ENCODE data around the gene MIA. TPM values are rescaled to one million over a fixed set of nuclear protein-coding genes. Genes with fewer than 3 reads are reported as not detected.

The MIA gene
- total and polyA plus RNA-seq, 9 of the 15 experiments (the other 6 are each of a cell fraction or from before 2014, with no cell fraction given): 0.21 TPM; not detected in 8

- TF ChIP-seq DIDO1 (tag; IDR thresholded peaks at IDR 0.05; ENCODE audit: low read depth) (0 out of 2 replicates have a peak, but pooled peaks have one; percentile 16), ELF4 (CRISPR knock-in tag; IDR thresholded peaks at IDR 0.05) (no peak), ETV6 (IDR thresholded peaks at IDR 0.05; ENCODE audit: borderline replicate concordance in 1 of 2, low read depth in 2 of 2, low read length in 1 of 2) (no peak), ETV6 (CRISPR knock-in tag; IDR thresholded peaks at IDR 0.05; ENCODE audit: borderline replicate concordance) (no peak), FOS (IDR thresholded peaks at IDR 0.05; ENCODE audit: extremely low read depth, insufficient read length) (no peak), POLR2B (IDR thresholded peaks at IDR 0.05; ENCODE audit: low read depth, partially characterized antibody) (no peak), RFX5 (IDR thresholded peaks at IDR 0.05; ENCODE audit: low read depth, low read length) (no peak), MYBL2 (IDR thresholded peaks at IDR 0.05; ENCODE audit: low read depth) (no peak), MYBL2 (CRISPR knock-in tag; IDR thresholded peaks at IDR 0.05; ENCODE audit: borderline replicate concordance) (no peak), SUPT5H (IDR thresholded peaks at IDR 0.05) (no peak), POLR2A (conservative IDR thresholded peaks at IDR 0.05) (peak; percentile 63; the same call in 1 of the 2 replicates), ZBTB8A (IDR thresholded peaks at IDR 0.05; ENCODE audit: partially characterized antibody) (no peak), ARNT (IDR thresholded peaks at IDR 0.05) (peak in 1 of 2 experiments; percentile 40; a peak in 1 of 4 replicates), SIN3A (IDR thresholded peaks at IDR 0.05; ENCODE audit: borderline replicate concordance in 2 of 2, control insufficient read depth in 1 of 2, low read depth in 2 of 2, low read length in 2 of 2) (peak in 1 of 2 experiments; percentile 24; a peak in 1 of 4 replicates), SMAD1 (IDR thresholded peaks at IDR 0.05; ENCODE audit: low read depth, low read length, partially characterized antibody) (peak; percentile 18), ATF1 (CRISPR knock-in tag; IDR thresholded peaks at IDR 0.05) (no peak), ATF1 (tag; IDR thresholded peaks at IDR 0.05) (peak; percentile 96), ZNF639 (CRISPR knock-in tag; conservative IDR thresholded peaks at IDR 0.05 in 1 of 2, IDR thresholded peaks at IDR 0.05 in 1 of 2) (no peak), BHLHE40 (IDR thresholded peaks at IDR 0.05; ENCODE audit: low read length) (peak; percentile 8; the same call in 1 of the 2 replicates)
- TF ChIP-seq, protein P1, sequence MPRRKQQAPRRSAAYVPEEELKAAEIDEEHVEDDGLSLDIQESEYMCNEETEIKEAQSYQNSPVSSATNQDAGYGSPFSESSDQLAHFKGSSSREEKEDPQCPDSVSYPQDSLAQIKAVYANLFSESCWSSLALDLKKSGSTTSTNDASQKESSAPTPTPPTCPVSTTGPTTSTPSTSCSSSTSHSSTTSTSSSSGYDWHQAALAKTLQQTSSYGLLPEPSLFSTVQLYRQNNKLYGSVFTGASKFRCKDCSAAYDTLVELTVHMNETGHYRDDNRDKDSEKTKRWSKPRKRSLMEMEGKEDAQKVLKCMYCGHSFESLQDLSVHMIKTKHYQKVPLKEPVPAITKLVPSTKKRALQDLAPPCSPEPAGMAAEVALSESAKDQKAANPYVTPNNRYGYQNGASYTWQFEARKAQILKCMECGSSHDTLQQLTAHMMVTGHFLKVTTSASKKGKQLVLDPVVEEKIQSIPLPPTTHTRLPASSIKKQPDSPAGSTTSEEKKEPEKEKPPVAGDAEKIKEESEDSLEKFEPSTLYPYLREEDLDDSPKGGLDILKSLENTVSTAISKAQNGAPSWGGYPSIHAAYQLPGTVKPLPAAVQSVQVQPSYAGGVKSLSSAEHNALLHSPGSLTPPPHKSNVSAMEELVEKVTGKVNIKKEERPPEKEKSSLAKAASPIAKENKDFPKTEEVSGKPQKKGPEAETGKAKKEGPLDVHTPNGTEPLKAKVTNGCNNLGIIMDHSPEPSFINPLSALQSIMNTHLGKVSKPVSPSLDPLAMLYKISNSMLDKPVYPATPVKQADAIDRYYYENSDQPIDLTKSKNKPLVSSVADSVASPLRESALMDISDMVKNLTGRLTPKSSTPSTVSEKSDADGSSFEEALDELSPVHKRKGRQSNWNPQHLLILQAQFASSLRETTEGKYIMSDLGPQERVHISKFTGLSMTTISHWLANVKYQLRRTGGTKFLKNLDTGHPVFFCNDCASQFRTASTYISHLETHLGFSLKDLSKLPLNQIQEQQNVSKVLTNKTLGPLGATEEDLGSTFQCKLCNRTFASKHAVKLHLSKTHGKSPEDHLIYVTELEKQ (CRISPR knock-in tag; IDR thresholded peaks at IDR 0.05): no peak
Observed at GRCh38 chr19:40777645-40777936, 2.3 kb downstream of the MIA start (continued).

All from K562 (cell line).